Retinal pigment epithelial cell (primary cell): Measurements from ENCODE around the gene FAM120B.

Experiments
- DNase-seq: peaks from one replicate; pipeline ENCODE4 v3.0.0-alpha.2; 2010; ENCODE audit warnings: low read depth
- H3K4me3 ChIP-seq: 2 replicates; pipeline ENCODE4 v1.5.1; 2011; ENCODE audit warnings: mild to moderate bottlenecking, low read length, control low read depth, moderate library complexity
- CTCF ChIP-seq: conservative IDR thresholded peaks from 2 replicates; pipeline ENCODE4 v1.5.1; 2011; ENCODE audit warnings: low read depth, low read length, control low read depth, inconsistent platforms

Gene FAM120B

DNA sequence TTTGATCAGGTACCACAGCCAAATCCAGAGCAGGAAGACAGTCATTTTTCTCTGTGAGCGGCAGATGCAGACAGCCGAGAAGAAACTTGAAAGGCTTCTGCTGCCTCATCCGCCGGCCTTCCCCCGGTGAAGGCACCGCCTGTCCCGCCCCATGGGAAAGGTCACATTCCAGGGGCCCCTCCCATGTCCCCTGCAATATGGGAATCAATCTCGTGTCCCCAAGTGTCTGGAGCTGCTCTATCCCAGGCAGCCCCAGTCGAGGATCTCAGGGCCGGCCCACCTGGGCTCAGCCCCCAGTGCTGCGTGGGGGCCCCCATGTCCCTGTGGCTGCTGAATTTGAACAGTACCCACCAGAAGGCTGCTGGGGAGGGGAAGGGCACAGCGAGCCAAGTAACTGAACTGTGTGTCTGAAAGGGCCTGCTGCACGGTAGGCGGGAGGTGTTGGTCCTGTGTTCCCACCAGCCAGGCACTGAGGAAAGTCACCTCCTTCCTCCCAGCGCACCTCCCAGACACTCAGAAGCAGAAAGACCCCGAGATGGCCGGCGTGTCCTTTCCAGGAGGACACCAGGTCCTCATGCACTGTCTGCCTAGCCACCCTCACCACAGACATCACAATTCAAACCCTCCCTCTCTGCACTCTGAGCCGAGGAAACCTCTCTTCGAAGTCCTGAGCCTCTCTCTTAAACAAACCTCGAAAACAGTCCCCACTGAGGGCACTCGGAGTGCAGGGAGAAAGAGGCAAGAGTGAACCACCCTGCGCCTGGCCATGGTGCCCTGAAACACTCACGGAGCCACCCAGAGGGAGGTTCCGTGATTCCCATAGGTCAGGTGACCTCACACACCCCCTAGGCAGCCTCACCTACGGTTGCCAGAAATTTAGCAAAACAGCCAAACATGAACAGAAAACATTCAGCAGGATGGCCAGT, 147.3 kb downstream of the FAM120B start:
- DNase-seq = no peak
- H3K4me3 ChIP-seq = no peak overlapping the region
- no peak for TF ChIP-seq CTCF

DNA sequence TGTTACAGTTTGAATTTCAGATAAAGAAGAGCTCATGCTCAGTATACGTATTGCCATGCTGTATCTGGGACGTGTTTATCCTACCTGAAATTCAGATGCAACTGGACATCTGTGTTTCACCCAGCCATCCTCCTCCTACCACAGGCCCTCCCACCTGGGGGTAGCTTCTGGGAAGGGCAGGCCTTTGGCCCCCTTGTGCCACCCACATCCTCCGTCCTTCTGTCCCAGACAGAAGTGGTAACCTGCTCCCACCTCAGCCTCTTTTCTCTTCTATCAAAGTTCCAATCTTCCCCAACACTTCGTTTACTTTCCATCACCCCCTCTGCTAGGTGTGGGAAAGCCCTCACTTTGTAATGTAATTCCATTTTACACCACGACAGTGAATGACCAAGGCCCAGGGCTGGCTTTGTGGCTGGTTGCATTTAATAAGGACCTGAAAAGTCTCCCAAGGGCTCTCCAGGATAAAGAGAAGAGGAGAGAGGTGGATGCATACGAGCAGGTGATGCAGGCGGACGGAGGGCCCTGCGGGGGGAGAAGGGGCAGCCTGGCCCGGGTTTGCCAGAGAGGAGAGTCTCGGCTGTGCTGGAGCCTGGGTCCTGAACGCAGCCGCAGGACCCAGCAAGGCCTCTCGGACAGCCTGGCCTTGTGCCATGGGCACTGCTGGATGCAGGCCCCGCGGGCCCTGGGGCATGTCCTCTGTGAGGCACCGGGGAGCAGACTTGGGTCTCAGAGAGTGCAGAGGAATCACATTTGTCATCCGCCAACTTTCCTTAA, 148.1 kb downstream of the FAM120B start:
- DNase-seq = no peak
- H3K4me3 ChIP-seq = no peak overlapping the region
- no peak for TF ChIP-seq CTCF

- TF ChIP-seq CTCF = no peak
- no peak for DNase-seq
- no peak overlapping the region for H3K4me3 ChIP-seq
Measured at GRCh38 chr6:170455335-170455979, 148.9 kb downstream of the FAM120B start.

- TF ChIP-seq CTCF = no peak
- no peak for DNase-seq
- H3K4me3 ChIP-seq = no peak overlapping the region
Measured at GRCh38 chr6:170456334-170456733, 149.8 kb downstream of the FAM120B start.
